ENCODE results near the gene CD4.

CD4 gene

GRCh38 chr12:6764011-6764828, 25.1 kb upstream of the CD4 start:
- H3K4me1 ChIP-seq (ENCODE audit: control insufficient read depth in 5 of 5, insufficient read depth in 5 of 5, low read length in 5 of 5): peaks cover 10 to 47% (median 46%) of the 10 kb centered on the region in 5 donors
- peak overlapping the region; percentile 23 to 82 (median 44) for H3K4me3 ChIP-seq (ENCODE audit: low read depth in 1 of 5, low read length in 5 of 5)

GRCh38 chr12:6765048-6765633, 24.2 kb upstream of the CD4 start:
- H3K4me1 ChIP-seq (ENCODE audit: control insufficient read depth in 5 of 5, insufficient read depth in 5 of 5, low read length in 5 of 5): peaks cover 12 to 52% (median 48%) of the 10 kb centered on the region in 5 donors
- peak overlapping the region; percentile 93 for H3K27ac ChIP-seq (ENCODE audit: low read depth, low read length)
- H3K27me3 ChIP-seq (ENCODE audit: control insufficient read depth in 5 of 5, insufficient read depth in 4 of 5, low read length in 5 of 5): peaks cover 0 to 2% (median 0%) of the 10 kb centered on the region in 5 donors
- H3K4me3 ChIP-seq (ENCODE audit: low read depth in 1 of 5, low read length in 5 of 5): peak overlapping the region in 3 of 5 donors; percentile 81 to 82 (median 81)
- peak overlapping the region in 3 of 5 donors; percentile 21 to 59 (median 48) for H3K9ac ChIP-seq (ENCODE audit: low read length in 5 of 5)
- H3K9me3 ChIP-seq (ENCODE audit: control insufficient read depth in 5 of 5, low read length in 5 of 5): no peaks in the 10 kb centered on the region
- H3K36me3 ChIP-seq (ENCODE audit: control insufficient read depth in 5 of 5, insufficient read depth in 5 of 5, low read length in 5 of 5): peaks cover 0 to 10% (median 9%) of the 10 kb centered on the region in 5 donors

More at GRCh38 chr12:6764011-6764828, 25.1 kb upstream of the CD4 start:
- peak overlapping the region in 1 of 5 donors; percentile 71 for H3K9ac ChIP-seq (ENCODE audit: low read length in 5 of 5)
- H3K9me3 ChIP-seq (ENCODE audit: control insufficient read depth in 5 of 5, low read length in 5 of 5): no peaks in the 10 kb centered on the region
- peak overlapping the region; percentile 93 for H3K27ac ChIP-seq (ENCODE audit: low read depth, low read length)
- peaks cover 0 to 1% (median 0%) of the 10 kb centered on the region in 5 donors for H3K36me3 ChIP-seq (ENCODE audit: control insufficient read depth in 5 of 5, insufficient read depth in 5 of 5, low read length in 5 of 5)
- H3K27me3 ChIP-seq (ENCODE audit: control insufficient read depth in 5 of 5, insufficient read depth in 4 of 5, low read length in 5 of 5): peaks cover 0 to 2% (median 0%) of the 10 kb centered on the region in 5 donors

DNA sequence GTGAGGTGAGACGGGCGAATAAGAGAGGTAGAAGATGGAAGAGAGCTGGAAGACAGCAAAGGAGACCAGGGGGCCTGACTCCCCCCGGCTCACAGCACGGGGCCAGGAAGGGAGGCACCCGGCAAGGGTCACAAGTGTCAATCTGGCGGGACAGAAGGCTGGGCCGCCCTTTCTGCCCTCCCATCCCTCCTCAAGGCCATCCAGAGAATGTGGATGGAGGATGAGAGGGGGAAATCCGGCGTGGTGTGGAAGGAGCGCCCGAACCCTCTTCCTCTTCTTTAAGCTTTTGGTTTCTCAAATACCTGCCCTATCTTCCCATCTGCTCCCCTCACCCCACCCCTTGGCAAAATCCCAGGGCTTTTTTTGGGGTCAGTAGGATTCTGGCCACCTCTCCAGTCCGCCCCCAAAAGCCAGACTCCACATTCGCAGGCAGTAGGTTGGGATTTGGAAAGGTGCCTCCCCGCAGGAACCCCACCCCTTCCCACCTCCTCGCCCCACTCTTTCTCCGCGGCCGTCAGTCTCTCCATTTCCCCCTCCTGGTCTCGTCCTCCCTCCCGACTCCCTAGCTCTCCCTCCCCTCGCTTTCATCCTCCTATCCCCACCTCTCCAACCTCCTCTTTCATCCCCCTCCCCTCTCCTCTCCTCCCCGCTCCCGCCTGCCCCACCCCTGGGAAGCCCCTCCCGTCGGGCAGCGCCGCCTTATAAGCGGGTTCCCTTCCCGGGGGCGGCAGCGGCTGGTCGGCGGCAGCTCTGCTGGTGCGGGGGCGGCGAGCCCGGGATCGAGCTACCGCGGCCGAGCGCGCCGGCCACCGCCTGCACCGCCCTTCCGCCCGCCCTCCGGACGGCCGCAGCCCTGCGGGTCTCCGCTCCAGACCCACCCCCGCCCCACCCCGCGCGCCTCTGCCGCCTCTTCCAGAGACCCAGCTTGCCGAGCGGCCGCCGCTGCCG, 23.4 kb upstream of the CD4 start, which contains the start of gene PTMS:
PTMS (plus strand) TSS at position 730 of the 948 bp plus-strand sequence. CDS start 343 bp downstream, outside the sequence.
- peaks cover 12 to 59% (median 49%) of the 10 kb centered on the region in 5 donors for H3K4me1 ChIP-seq (ENCODE audit: control insufficient read depth in 5 of 5, insufficient read depth in 5 of 5, low read length in 5 of 5)
- peak within 1 kb of the TSS; percentile 71 to 82 (median 81) for H3K4me3 ChIP-seq (ENCODE audit: low read depth in 1 of 5, low read length in 5 of 5)
- no peaks in the 10 kb centered on the region for H3K9me3 ChIP-seq (ENCODE audit: control insufficient read depth in 5 of 5, low read length in 5 of 5)
- H3K9ac ChIP-seq (ENCODE audit: low read length in 5 of 5): peak within 1 kb of the TSS; percentile 48 to 87 (median 69)
- peak within 1 kb of the TSS; percentile 93 for H3K27ac ChIP-seq (ENCODE audit: low read depth, low read length)
- peaks cover 0 to 2% (median 0%) of the 10 kb centered on the region in 5 donors for H3K27me3 ChIP-seq (ENCODE audit: control insufficient read depth in 5 of 5, insufficient read depth in 4 of 5, low read length in 5 of 5)
- H3K36me3 ChIP-seq (ENCODE audit: control insufficient read depth in 5 of 5, insufficient read depth in 5 of 5, low read length in 5 of 5): peaks cover 0 to 17% (median 14%) of the 10 kb centered on the region in 5 donors

DNA sequence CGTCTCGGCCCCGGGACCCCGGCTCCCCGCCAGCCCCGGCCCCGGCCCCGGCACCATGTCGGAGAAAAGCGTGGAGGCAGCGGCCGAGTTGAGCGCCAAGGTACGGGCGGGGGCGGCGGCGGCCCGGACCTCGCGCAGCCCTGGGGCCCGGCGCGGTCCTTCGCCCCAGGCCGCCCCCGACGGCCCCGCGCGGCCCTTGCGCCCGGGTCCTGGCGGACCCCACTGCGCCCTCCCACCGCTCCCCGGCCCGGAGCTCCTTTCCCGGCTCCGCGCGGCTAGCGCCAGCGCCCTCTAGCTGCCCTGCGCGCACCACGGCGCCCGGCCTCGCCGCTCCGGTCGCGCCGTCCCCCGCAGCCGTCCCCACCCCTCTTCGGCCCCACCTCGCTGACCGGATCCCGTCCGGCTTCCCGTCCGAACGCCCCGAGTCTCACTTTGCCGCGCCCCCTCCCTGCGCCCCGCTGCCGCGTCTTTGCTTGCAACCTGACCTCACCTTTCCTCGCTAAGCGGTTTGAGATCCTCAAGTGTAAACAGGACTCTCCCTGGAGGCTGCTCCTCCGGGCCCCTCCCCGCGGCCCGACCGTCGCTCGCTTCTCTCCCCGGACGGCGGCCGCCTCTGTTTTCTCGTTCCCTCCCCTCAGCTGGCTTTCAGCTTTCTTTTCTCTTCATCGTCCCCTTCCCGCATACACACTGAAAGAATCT, 22.5 kb upstream of the CD4 start:
- no peaks in the 10 kb centered on the region for H3K9me3 ChIP-seq (ENCODE audit: control insufficient read depth in 5 of 5, low read length in 5 of 5)
- peak overlapping the region; percentile 71 to 82 (median 81) for H3K4me3 ChIP-seq (ENCODE audit: low read depth in 1 of 5, low read length in 5 of 5)
- H3K4me1 ChIP-seq (ENCODE audit: control insufficient read depth in 5 of 5, insufficient read depth in 5 of 5, low read length in 5 of 5): peaks cover 12 to 68% (median 58%) of the 10 kb centered on the region in 5 donors
- H3K27ac ChIP-seq (ENCODE audit: low read depth, low read length): peak overlapping the region; percentile 77
- peak overlapping the region in 4 of 5 donors; percentile 67 to 87 (median 74) for H3K9ac ChIP-seq (ENCODE audit: low read length in 5 of 5)
- H3K27me3 ChIP-seq (ENCODE audit: control insufficient read depth in 5 of 5, insufficient read depth in 4 of 5, low read length in 5 of 5): peaks cover 0 to 2% (median 0%) of the 10 kb centered on the region in 5 donors
- H3K36me3 ChIP-seq (ENCODE audit: control insufficient read depth in 5 of 5, insufficient read depth in 5 of 5, low read length in 5 of 5): peaks cover 0 to 23% (median 21%) of the 10 kb centered on the region in 5 donors

- H3K9ac ChIP-seq (ENCODE audit: low read length in 5 of 5): peak overlapping the region in 4 of 5 donors; percentile 67 to 87 (median 74)
- peak overlapping the region; percentile 71 to 82 (median 81) for H3K4me3 ChIP-seq (ENCODE audit: low read depth in 1 of 5, low read length in 5 of 5)
- peak overlapping the region; percentile 77 for H3K27ac ChIP-seq (ENCODE audit: low read depth, low read length)
- peaks cover 0 to 2% (median 0%) of the 10 kb centered on the region in 5 donors for H3K27me3 ChIP-seq (ENCODE audit: control insufficient read depth in 5 of 5, insufficient read depth in 4 of 5, low read length in 5 of 5)
- H3K9me3 ChIP-seq (ENCODE audit: control insufficient read depth in 5 of 5, low read length in 5 of 5): no peaks in the 10 kb centered on the region
- peaks cover 12 to 74% (median 60%) of the 10 kb centered on the region in 5 donors for H3K4me1 ChIP-seq (ENCODE audit: control insufficient read depth in 5 of 5, insufficient read depth in 5 of 5, low read length in 5 of 5)
- H3K36me3 ChIP-seq (ENCODE audit: control insufficient read depth in 5 of 5, insufficient read depth in 5 of 5, low read length in 5 of 5): peaks cover 0 to 23% (median 21%) of the 10 kb centered on the region in 5 donors
Measured at GRCh38 chr12:6767353-6768319, 21.7 kb upstream of the CD4 start.

DNA sequence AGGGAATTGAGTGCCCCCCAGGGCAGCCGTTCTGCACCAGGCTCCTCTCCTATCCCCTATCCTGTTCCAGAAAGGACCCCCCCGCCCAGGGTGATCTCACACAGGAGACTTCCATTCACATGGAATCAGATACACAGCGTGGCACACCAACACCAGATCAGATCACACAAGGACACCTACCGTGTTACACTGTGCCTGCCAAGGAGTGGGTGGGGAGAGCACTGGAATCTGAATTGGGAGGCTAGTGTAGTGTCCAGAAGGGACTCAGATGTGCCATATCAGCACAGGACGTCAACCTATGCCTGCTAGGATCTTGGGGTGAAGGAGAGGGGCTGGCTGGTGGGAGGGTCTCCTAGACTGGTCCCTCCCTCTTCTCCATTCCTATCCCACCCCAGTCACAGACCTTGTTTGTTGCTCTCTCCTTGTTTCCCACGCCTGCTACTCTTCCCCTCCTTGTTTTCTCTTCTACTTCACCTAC, 20.9 kb upstream of the CD4 start:
- peaks cover 12 to 75% (median 60%) of the 10 kb centered on the region in 5 donors for H3K4me1 ChIP-seq (ENCODE audit: control insufficient read depth in 5 of 5, insufficient read depth in 5 of 5, low read length in 5 of 5)
- peaks cover 0 to 23% (median 21%) of the 10 kb centered on the region in 5 donors for H3K36me3 ChIP-seq (ENCODE audit: control insufficient read depth in 5 of 5, insufficient read depth in 5 of 5, low read length in 5 of 5)
- peak overlapping the region; percentile 77 for H3K27ac ChIP-seq (ENCODE audit: low read depth, low read length)
- peak overlapping the region; percentile 71 to 82 (median 81) for H3K4me3 ChIP-seq (ENCODE audit: low read depth in 1 of 5, low read length in 5 of 5)
- H3K27me3 ChIP-seq (ENCODE audit: control insufficient read depth in 5 of 5, insufficient read depth in 4 of 5, low read length in 5 of 5): peaks cover 0 to 4% (median 0%) of the 10 kb centered on the region in 5 donors
- H3K9me3 ChIP-seq (ENCODE audit: control insufficient read depth in 5 of 5, low read length in 5 of 5): no peaks in the 10 kb centered on the region
- H3K9ac ChIP-seq (ENCODE audit: low read length in 5 of 5): peak overlapping the region in 3 of 5 donors; percentile 35 to 80 (median 69)

- peaks cover 0 to 23% (median 21%) of the 10 kb centered on the region in 5 donors for H3K36me3 ChIP-seq (ENCODE audit: control insufficient read depth in 5 of 5, insufficient read depth in 5 of 5, low read length in 5 of 5)
- H3K9ac ChIP-seq (ENCODE audit: low read length in 5 of 5): no peak overlapping the region
- no peak overlapping the region for H3K27ac ChIP-seq (ENCODE audit: low read depth, low read length)
- no peaks in the 10 kb centered on the region for H3K9me3 ChIP-seq (ENCODE audit: control insufficient read depth in 5 of 5, low read length in 5 of 5)
- peaks cover 0 to 4% (median 0%) of the 10 kb centered on the region in 5 donors for H3K27me3 ChIP-seq (ENCODE audit: control insufficient read depth in 5 of 5, insufficient read depth in 4 of 5, low read length in 5 of 5)
- no peak overlapping the region for H3K4me3 ChIP-seq (ENCODE audit: low read depth in 1 of 5, low read length in 5 of 5)
- peaks cover 10 to 74% (median 56%) of the 10 kb centered on the region in 5 donors for H3K4me1 ChIP-seq (ENCODE audit: control insufficient read depth in 5 of 5, insufficient read depth in 5 of 5, low read length in 5 of 5)
Measured at GRCh38 chr12:6768990-6769389, 20.3 kb upstream of the CD4 start.

GRCh38 chr12:6769666-6770065, 19.7 kb upstream of the CD4 start:
- peaks cover 0 to 4% (median 0%) of the 10 kb centered on the region in 5 donors for H3K27me3 ChIP-seq (ENCODE audit: control insufficient read depth in 5 of 5, insufficient read depth in 4 of 5, low read length in 5 of 5)
- no peak overlapping the region for H3K27ac ChIP-seq (ENCODE audit: low read depth, low read length)
- peaks cover 10 to 69% (median 49%) of the 10 kb centered on the region in 5 donors for H3K4me1 ChIP-seq (ENCODE audit: control insufficient read depth in 5 of 5, insufficient read depth in 5 of 5, low read length in 5 of 5)
- H3K9ac ChIP-seq (ENCODE audit: low read length in 5 of 5): no peak overlapping the region
- peaks cover 0 to 23% (median 21%) of the 10 kb centered on the region in 5 donors for H3K36me3 ChIP-seq (ENCODE audit: control insufficient read depth in 5 of 5, insufficient read depth in 5 of 5, low read length in 5 of 5)
- H3K9me3 ChIP-seq (ENCODE audit: control insufficient read depth in 5 of 5, low read length in 5 of 5): no peaks in the 10 kb centered on the region
- no peak overlapping the region for H3K4me3 ChIP-seq (ENCODE audit: low read depth in 1 of 5, low read length in 5 of 5)
